ENCODE data around the gene PRKCH. TPM values are rescaled to one million over a fixed set of nuclear protein-coding genes. Genes with fewer than 3 reads are reported as not detected.

PRKCH gene
- total and polyA plus RNA-seq, 2 donors (not counting 3 experiments of a cell fraction or from before 2014, with no cell fraction given): 97.7 to 103 TPM

GRCh38 chr14:61466249-61466904, 145.0 kb downstream of the PRKCH start:
- Histone ChIP-seq H3K27ac (ENCODE audit: insufficient read depth, low read depth, low read length) (peak overlapping the region; percentile 61), H3K4me1 (ENCODE audit: control insufficient read depth, extremely low read depth, insufficient read depth, low read length) (peaks cover 41% of the 10 kb centered on the region), H3K27me3 (ENCODE audit: control insufficient read depth in 2 of 2, insufficient read depth in 2 of 2, low read length in 2 of 2) (no peaks in the 10 kb centered on the region), H4K20me1 (replicated peaks; ENCODE audit: control insufficient read depth, extremely low read depth, insufficient read depth, low read length) (no peaks in the 10 kb centered on the region), H3K79me2 (ENCODE audit: control insufficient read depth, insufficient read depth, low read length) (peaks cover 25% of the 10 kb centered on the region), H2AFZ (ENCODE audit: low read depth, low read length) (no peak overlapping the region), H3K4me3 (replicated peaks in 1 of 3; ENCODE audit: insufficient read depth in 1 of 3, low read depth in 1 of 3, low read length in 3 of 3) (no peak overlapping the region), H3K4me2 (ENCODE audit: insufficient read depth, low read length) (peak overlapping the region; percentile 19), H3K9me3 (replicated peaks; ENCODE audit: control insufficient read depth, insufficient read depth, low read length) (no peaks in the 10 kb centered on the region), H3K36me3 (ENCODE audit: control insufficient read depth in 2 of 2, extremely low read depth in 1 of 2, insufficient read depth in 2 of 2, low read length in 2 of 2) (no peaks in the 10 kb centered on the region), H3K9ac (replicated peaks; ENCODE audit: extremely low read depth, insufficient read depth, low read length) (peak overlapping the region; percentile 48), H3K9me1 (replicated peaks; ENCODE audit: control insufficient read depth, extremely low read depth, insufficient read depth, low read length) (no peaks in the 10 kb centered on the region)
- DNase-seq (ENCODE audit: low read depth, low spot score): peak; percentile 42
- BruUV-seq (replicated peaks): no TSS peak
- CTCF ChIA-PET: interaction anchor here (1.5 to 2.6 kb wide), 3 partner anchors 10 to 371 kb away, joined by 3 to 11 read pairs (median 9); partner anchors contain the start of gene HIF1A
- intact Hi-C loops (cut with micrococcal nuclease): no loop called here
- TF ChIP-seq POLR2A (IDR thresholded peaks at IDR 0.05; ENCODE audit: low read depth, low read length) (no peak), FOS (IDR thresholded peaks at IDR 0.05; ENCODE audit: borderline replicate concordance, insufficient read depth, low read length) (peak; percentile 20), JUN (IDR thresholded peaks at IDR 0.05; ENCODE audit: borderline replicate concordance, insufficient read depth, insufficient read length, low read depth) (no peak), MAX (IDR thresholded peaks at IDR 0.05; ENCODE audit: insufficient read depth, insufficient read length) (no peak), CTCF (IDR thresholded peaks at IDR 0.05; ENCODE audit: extremely low read depth in 1 of 2, insufficient read depth in 1 of 2, low read depth in 1 of 2, low read length in 2 of 2) (no peak), MYC (IDR thresholded peaks at IDR 0.05; ENCODE audit: low read depth, low read length) (no peak)
- POLR2A ChIA-PET: no interaction called here
- no peak for FAIRE-seq
- dilution Hi-C loops (cut with MboI; ENCODE audit: extremely low pct_ligation_motif_present, low sequenced_read_pairs): loop anchor here (25.0 kb wide), 2 partner anchors 179 to 271 kb away; partner anchors contain the start of gene TMEM30B
